Cardiac muscle cell (in vitro differentiated cells and primary cell): ENCODE data around the gene FAXDC2. TPM values are rescaled to one million over a fixed set of nuclear protein-coding genes. Genes with fewer than 3 reads are reported as not detected.

Experiments
- DNase-seq, 2 donors: peaks; one replicate each; pipeline versions ENCODE4 v3.0.0 to v3.0.0-alpha.2; 2010 to 2017; ENCODE audit warnings: low read depth in 1 of 2, low spot score in 1 of 2
- H3K27ac ChIP-seq: fragments of 200-600 bp; sonication (generic); 2 replicates; pipeline ENCODE4 v1.5.1; 2016
- H3K27me3 ChIP-seq: fragments of 200-600 bp; sonication (generic); 2 replicates; pipeline ENCODE4 v1.6.0; 2016; ENCODE audit warnings: control low read depth
- H3K36me3 ChIP-seq: fragments of 200-600 bp; sonication (generic); 2 replicates; pipeline ENCODE4 v1.5.1; 2016; ENCODE audit warnings: control low read depth
- H3K4me1 ChIP-seq: fragments of 200-600 bp; sonication (generic); 2 replicates; pipeline ENCODE4 v1.8.1; 2017; ENCODE audit warnings: low read depth, mild to moderate bottlenecking, mixed run types
- H3K4me3 ChIP-seq: fragments of 200-600 bp; sonication (generic); 2 replicates; pipeline ENCODE4 v1.5.1; 2016; ENCODE audit warnings: mild to moderate bottlenecking
- H3K9me3 ChIP-seq: fragments of 200-600 bp; sonication (generic); 2 replicates; pipeline ENCODE4 v1.5.1; 2017; ENCODE audit warnings: low read depth, mild to moderate bottlenecking, control low read depth
- CTCF ChIP-seq: IDR thresholded peaks from 2 replicates; pipeline ENCODE4 v1.5.1; 2012; ENCODE audit warnings: low read depth, mild to moderate bottlenecking, low read length
- polyA plus RNA-seq: library from polyadenylated mRNA; unstranded; fragments of >200 nt; fragmentation: Nextera tagmentation; extraction: Ambion mirVana; gene quantifications from 2 replicates; pipeline ENCODE4 v1.2.1, GENCODE V29; 2016
- total RNA-seq: library from RNA; depleted of rRNA; stranded (reverse); fragments of >200 nt; gene quantifications from 2 replicates; pipeline ENCODE4 v1.2.3, GENCODE V29; 2016

The FAXDC2 gene
- total RNA-seq (22.4 and 39.4 TPM in 2 replicates), polyA plus RNA-seq (25.1 and 45.3 TPM in 2 replicates)

- peak within 1 kb of the TSS; percentile 55 for H3K4me3 ChIP-seq
- H3K9me3 ChIP-seq, result no peaks in the 10 kb centered on the region
- TF ChIP-seq CTCF, result no peak
- DNase-seq, result peak; percentile 91 to 92
- no peaks in the 10 kb centered on the region for H3K27me3 ChIP-seq
- no peaks in the 10 kb centered on the region for H3K36me3 ChIP-seq
- H3K27ac ChIP-seq, result peak within 1 kb of the TSS; percentile 92
- H3K4me1 ChIP-seq, result peaks cover 24% of the 10 kb centered on the region
These were observed at the start of gene FAXDC2 for GRCh38 chr5:154850255-154851062. FAXDC2 (minus strand) TSS chr5:154850603; CDS start chr5:154838178, 12,425 bp downstream.

GRCh38 chr5:154900066-154900465, 49.7 kb upstream of the FAXDC2 start:
- no peak for DNase-seq
- no peak overlapping the region for H3K27ac ChIP-seq
- H3K9me3 ChIP-seq, result no peaks in the 10 kb centered on the region
- no peaks in the 10 kb centered on the region for H3K4me1 ChIP-seq
- H3K36me3 ChIP-seq, result peaks cover 62% of the 10 kb centered on the region
- H3K4me3 ChIP-seq, result no peak overlapping the region
- no peak for TF ChIP-seq CTCF
- no peaks in the 10 kb centered on the region for H3K27me3 ChIP-seq

- Histone ChIP-seq H3K27ac (no peak overlapping the region), H3K4me3 (no peak overlapping the region), H3K4me1 (no peaks in the 10 kb centered on the region), H3K36me3 (peaks cover 58% of the 10 kb centered on the region), H3K9me3 (no peaks in the 10 kb centered on the region), H3K27me3 (no peaks in the 10 kb centered on the region)
- no peak for DNase-seq
- no peak for TF ChIP-seq CTCF
These were observed 48.9 kb upstream of the FAXDC2 start for GRCh38 chr5:154899151-154899816.

GRCh38 chr5:154898210-154898609, 47.8 kb upstream of the FAXDC2 start:
- H3K27ac ChIP-seq, result no peak overlapping the region
- H3K4me1 ChIP-seq, result no peaks in the 10 kb centered on the region
- no peak for TF ChIP-seq CTCF
- no peak overlapping the region for H3K4me3 ChIP-seq
- peaks cover 53% of the 10 kb centered on the region for H3K36me3 ChIP-seq
- no peak for DNase-seq
- H3K27me3 ChIP-seq, result no peaks in the 10 kb centered on the region
- H3K9me3 ChIP-seq, result no peaks in the 10 kb centered on the region

GRCh38 chr5:154896562-154897165, 46.3 kb upstream of the FAXDC2 start:
- no peak for TF ChIP-seq CTCF
- Histone ChIP-seq H3K36me3 (peaks cover 45% of the 10 kb centered on the region), H3K27ac (no peak overlapping the region), H3K9me3 (no peaks in the 10 kb centered on the region), H3K27me3 (no peaks in the 10 kb centered on the region), H3K4me1 (no peaks in the 10 kb centered on the region), H3K4me3 (no peak overlapping the region)
- DNase-seq, result no peak
